Erythroblast (primary cell): ENCODE data around the gene SCNM1.

Source experiments
- GATA1 ChIP-seq: IDR thresholded peaks from 2 replicates; pipeline ENCODE4 v1.6.1; 2011; ENCODE audit warnings: low read depth, mild to moderate bottlenecking, control low read depth, low read length, moderate library complexity
- POLR2A ChIP-seq: IDR thresholded peaks from 2 replicates; pipeline ENCODE4 v1.6.1; 2011; ENCODE audit warnings: mild to moderate bottlenecking, low read length

- TF ChIP-seq POLR2A (no peak), GATA1 (no peak)
Measured at GRCh38 chr1:151193856-151194255, 27.9 kb downstream of the SCNM1 start.
